HG03469 (cell line): Measurements from ENCODE around the gene PRSS58.

Experiments
- ATAC-seq: cut with Tn5 transposase; IDR thresholded peaks from one replicate; pipeline ENCODE4 v1.9.1; 2021; ENCODE audit warnings: mild to moderate bottlenecking, moderate library complexity, moderate number of reproducible peaks; ENCODE audit not compliant: unreplicated experiment

PRSS58 gene

GRCh38 chr7:142257958-142258357 lies at the start of gene PRSS58:
TSS of gene PRSS58 (minus strand) at chr7:142258058. CDS start at chr7:142257707, 351 bp downstream.
- ATAC-seq: no peak

GRCh38 chr7:142307246-142307900 lies 49.5 kb upstream of the PRSS58 start:
- no peak for ATAC-seq

GRCh38 chr7:142303650-142304049 lies 45.8 kb upstream of the PRSS58 start:
- no peak for ATAC-seq

- ATAC-seq: no peak
These were observed 44.2 kb upstream of the PRSS58 start for GRCh38 chr7:142301923-142302550.

- no peak for ATAC-seq
These were observed 43.4 kb upstream of the PRSS58 start for GRCh38 chr7:142301299-142301698.

- no peak for ATAC-seq
These were observed 42.8 kb upstream of the PRSS58 start for GRCh38 chr7:142300689-142301088.

- no peak for ATAC-seq
These were observed 41.5 kb upstream of the PRSS58 start for GRCh38 chr7:142299237-142299781.

- ATAC-seq: no peak
These were observed 40.8 kb upstream of the PRSS58 start for GRCh38 chr7:142298627-142299026.

GRCh38 chr7:142298009-142298408 lies 40.2 kb upstream of the PRSS58 start:
- no peak for ATAC-seq

- no peak for ATAC-seq
These were observed 22.4 kb upstream of the PRSS58 start for GRCh38 chr7:142280263-142280662.

GRCh38 chr7:142279601-142280000 lies 21.7 kb upstream of the PRSS58 start:
- ATAC-seq: no peak

GRCh38 chr7:142275028-142275427 lies 17.2 kb upstream of the PRSS58 start:
- no peak for ATAC-seq

GRCh38 chr7:142272841-142273240 lies 15.0 kb upstream of the PRSS58 start:
- ATAC-seq: no peak

GRCh38 chr7:142263598-142264380 lies 5.9 kb upstream of the PRSS58 start:
- no peak for ATAC-seq

GRCh38 chr7:142250705-142251104 lies 7.2 kb downstream of the PRSS58 start:
- no peak for ATAC-seq

GRCh38 chr7:142249918-142250317 lies 7.9 kb downstream of the PRSS58 start:
- no peak for ATAC-seq

- no peak for ATAC-seq
These were observed 9.4 kb downstream of the PRSS58 start for GRCh38 chr7:142248166-142249160.

GRCh38 chr7:142243823-142244222 lies 14.0 kb downstream of the PRSS58 start:
- no peak for ATAC-seq

GRCh38 chr7:142240546-142240945 lies 17.3 kb downstream of the PRSS58 start:
- no peak for ATAC-seq

- ATAC-seq: no peak
These were observed 26.1 kb downstream of the PRSS58 start for GRCh38 chr7:142231716-142232115.
